ENCODE measurements around the gene LYZL1. TPM values are rescaled to one million over a fixed set of nuclear protein-coding genes. Genes with fewer than 3 reads are reported as not detected.

Gene LYZL1
- total RNA-seq, 1 experiment from 2014 or later, result not detected

GRCh38 chr10:29246449-29246848 is 42.4 kb upstream of the LYZL1 start:
- no CpG with 5 or more reads among the region's 1 CpG for WGBS (ENCODE audit: extremely low coverage, insufficient read length, low lambda C conversion rate)
- no peak overlapping the region for H3K4me3 Mint-ChIP-seq

More at GRCh38 chr10:29246449-29246848, 42.4 kb upstream of the LYZL1 start:
- Histone ChIP-seq H3K27me3 (ENCODE audit: insufficient read depth, low read length) (no peaks in the 10 kb centered on the region), H3K4ac (ENCODE audit: low read depth, low read length) (no peak overlapping the region), H4K91ac (ENCODE audit: insufficient read length, low read depth, low read length) (no peak overlapping the region), H2AK5ac (ENCODE audit: insufficient read length, low read length) (no peak overlapping the region), H2BK120ac (ENCODE audit: low read depth, low read length, poor library complexity, severe bottlenecking) (no peak overlapping the region), H3K9ac (ENCODE audit: extremely low read depth, insufficient read length, low read length) (no peak overlapping the region), H2AFZ (ENCODE audit: low read length) (no peak overlapping the region), H3K4me1 (ENCODE audit: insufficient read depth, low read length) (no peaks in the 10 kb centered on the region), H4K20me1 (ENCODE audit: control insufficient read depth, insufficient read depth, insufficient read length) (no peaks in the 10 kb centered on the region), H2BK15ac (ENCODE audit: low read depth, low read length) (no peak overlapping the region), H3K14ac (ENCODE audit: insufficient read depth, low read length) (no peak overlapping the region), H4K8ac (replicated peaks; ENCODE audit: insufficient read length, low read depth, low read length) (no peak overlapping the region), H3T11ph (ENCODE audit: low read length) (no peak overlapping the region), H3K79me1 (ENCODE audit: insufficient read depth, low read depth, low read length, poor library complexity, severe bottlenecking) (no peaks in the 10 kb centered on the region), H3K23ac (ENCODE audit: insufficient read length, low read depth, low read length) (no peak overlapping the region), H4K5ac (ENCODE audit: insufficient read length, low read depth, low read length) (no peak overlapping the region), H3K18ac (ENCODE audit: insufficient read length, low read depth, low read length) (no peak overlapping the region), H3K23me2 (ENCODE audit: insufficient read length, low read depth, low read length, poor library complexity, severe bottlenecking) (no peaks in the 10 kb centered on the region), H2BK12ac (ENCODE audit: insufficient read length, low read depth, low read length) (no peak overlapping the region), H3K4me2 (ENCODE audit: insufficient read depth, insufficient read length, low read length) (no peak overlapping the region), H2BK5ac (ENCODE audit: insufficient read length, low read length) (no peak overlapping the region), H3K9me3 (ENCODE audit: control insufficient read depth, low read depth, low read length) (no peaks in the 10 kb centered on the region), H3K27ac (ENCODE audit: insufficient read length, low read depth, low read length) (no peak overlapping the region), H3K56ac (ENCODE audit: insufficient read length, low read depth, low read length) (no peak overlapping the region), H2BK20ac (ENCODE audit: low read depth, low read length, poor library complexity, severe bottlenecking) (no peak overlapping the region), H3K79me2 (ENCODE audit: insufficient read depth, low read length) (no peaks in the 10 kb centered on the region)
- Mint-ChIP-seq H3K27ac (no peak overlapping the region), H3K4me1 (peaks cover 0 to 6% of the 10 kb centered on the region in 2 experiments; a peak in 2 of 4 replicates), H3K36me3 (ENCODE audit: insufficient read depth in 1 of 3, low read depth in 3 of 3) (no peaks in the 10 kb centered on the region), H3K9me3 (no peaks in the 10 kb centered on the region; a peak in 1 of 5 replicates), H3K27me3 (ENCODE audit: low read depth) (no peaks in the 10 kb centered on the region; the same call in 1 of the 2 replicates)
- no peak for TF ChIP-seq CTCF (conservative IDR thresholded peaks at IDR 0.05)
- DNase-seq, result no peak

Data from H9 (cell line).